Endothelial cell of umbilical vein (primary cell): Measurements from ENCODE around the gene SLC13A5. TPM values are rescaled to one million over a fixed set of nuclear protein-coding genes. Genes with fewer than 3 reads are reported as not detected.

ENCODE experiments used
- BruUV-seq: library from RNA; stranded (reverse); fragments of 400-500 nt; replicated peaks from 2 replicates; lab custom pipeline; 2021; lab: Mats Ljungman, UMichigan
- CTCF ChIA-PET: fragments of 300-600, 350-600 bp; sonication (Branson Sonifier 250); formaldehyde crosslinking; loops from one replicate; lab custom pipeline; 2021; ENCODE audit warnings: antibody characterized with exemption, inconsistent platforms; lab: Charles Lee
- POLR2A ChIA-PET: fragments of 300-600, 350-600 bp; sonication (Branson Sonifier 250); formaldehyde crosslinking; loops from one replicate; lab custom pipeline; 2021; ENCODE audit warnings: antibody characterized with exemption, inconsistent platforms; lab: Charles Lee
- DNase-seq: peaks from one replicate; pipeline ENCODE4 v3.0.0-alpha.2; 2011; ENCODE audit warnings: low read depth, low spot score
- FAIRE-seq: peaks from 2 replicates; lab custom pipeline; 2011; peaks lifted over from hg19 to GRCh38; lab: Jason Lieb, UNC
- H2AFZ ChIP-seq: 2 replicates; pipeline ENCODE4 v1.6.0; 2012; ENCODE audit warnings: low read depth, low read length, control low read depth, inconsistent platforms
- H3K27ac ChIP-seq: 2 replicates; pipeline ENCODE4 v1.5.1; 2011; ENCODE audit warnings: low read depth, mild to moderate bottlenecking, control low read depth, low read length, moderate library complexity; ENCODE audit not compliant: insufficient read depth
- H3K27me3 ChIP-seq, 2 experiments: 2 replicates each; pipeline versions ENCODE4 v1.6.0 to v1.6.1; 2011; ENCODE audit warnings: low read length in 2 of 2, mixed read lengths in 1 of 2; ENCODE audit not compliant: control insufficient read depth in 2 of 2, insufficient read depth in 2 of 2
- H3K36me3 ChIP-seq, 2 experiments: 2 replicates in 1 of 2; 3 replicates in 1 of 2; pipeline ENCODE4 v1.5.1; 2011; ENCODE audit warnings: low read length in 2 of 2, mild to moderate bottlenecking in 1 of 2, moderate library complexity in 1 of 2; ENCODE audit not compliant: control insufficient read depth in 2 of 2, insufficient read depth in 2 of 2; ENCODE audit errors: extremely low read depth in 1 of 2
- H3K4me1 ChIP-seq: 3 replicates; pipeline ENCODE4 v1.5.1; 2011; ENCODE audit warnings: mild to moderate bottlenecking, low read length; ENCODE audit not compliant: control insufficient read depth, insufficient read depth; ENCODE audit errors: extremely low read depth
- H3K4me2 ChIP-seq: 2 replicates; pipeline ENCODE4 v1.6.1; 2011; ENCODE audit warnings: low read length, control low read depth, mixed read lengths; ENCODE audit not compliant: insufficient read depth
- H3K4me3 ChIP-seq, 3 experiments: fragments of 200-600 bp in 1 of 3; sonication (generic), shearing (Covaris generic) in 1 of 3; replicated peaks in 1 of 3; 2 replicates each; pipeline ENCODE4 v1.5.1; 2011 to 2016; ENCODE audit warnings: control low read depth in 3 of 3, low read length in 3 of 3, mild to moderate bottlenecking in 2 of 3, inconsistent platforms in 1 of 3, low read depth in 1 of 3, moderate library complexity in 1 of 3; ENCODE audit not compliant: insufficient read depth in 1 of 3
- H3K79me2 ChIP-seq: 2 replicates; pipeline ENCODE4 v1.6.0; 2012; ENCODE audit warnings: low read length, inconsistent platforms; ENCODE audit not compliant: control insufficient read depth, insufficient read depth
- H3K9ac ChIP-seq: replicated peaks from 2 replicates; pipeline ENCODE3; 2011; ENCODE audit warnings: low read length, control low read depth; ENCODE audit not compliant: insufficient read depth; ENCODE audit errors: extremely low read depth
- H3K9me1 ChIP-seq: replicated peaks from 3 replicates; pipeline ENCODE4 v1.6.0; 2011; ENCODE audit warnings: mild to moderate bottlenecking, low read length; ENCODE audit not compliant: control insufficient read depth, insufficient read depth; ENCODE audit errors: extremely low read depth
- H3K9me3 ChIP-seq: replicated peaks from 2 replicates; pipeline ENCODE4 v1.5.1; 2012; ENCODE audit warnings: low read length, inconsistent platforms; ENCODE audit not compliant: control insufficient read depth, insufficient read depth
- H4K20me1 ChIP-seq: replicated peaks from 2 replicates; pipeline ENCODE3; 2011; ENCODE audit warnings: mild to moderate bottlenecking, low read length; ENCODE audit not compliant: control insufficient read depth, insufficient read depth; ENCODE audit errors: extremely low read depth
- CTCF ChIP-seq, 2 donors: IDR thresholded peaks; 1 replicate in 1 of 2; 2 replicates in 1 of 2; pipeline ENCODE4 v1.5.1; 2011; ENCODE audit warnings: low read length in 2 of 2, mild to moderate bottlenecking in 2 of 2, moderate library complexity in 2 of 2, control low read depth in 1 of 2, inconsistent platforms in 1 of 2, low read depth in 1 of 2; ENCODE audit not compliant: insufficient read depth in 1 of 2; ENCODE audit errors: extremely low read depth in 1 of 2
- EZH2 ChIP-seq: IDR thresholded peaks from 2 replicates; pipeline ENCODE4 v1.6.1; 2012; ENCODE audit warnings: borderline replicate concordance, low read depth, mild to moderate bottlenecking, moderate library complexity, low read length, inconsistent platforms; ENCODE audit not compliant: severe bottlenecking
- FOS ChIP-seq: IDR thresholded peaks from 2 replicates; pipeline ENCODE4 v1.6.1; 2011; ENCODE audit warnings: mild to moderate bottlenecking, low read length, moderate library complexity, borderline replicate concordance; ENCODE audit not compliant: insufficient read depth
- GATA2 ChIP-seq: IDR thresholded peaks from 2 replicates; pipeline ENCODE4 v1.7.0; 2011; ENCODE audit warnings: low read depth, mild to moderate bottlenecking, moderate library complexity, mixed read lengths, low read length; ENCODE audit not compliant: insufficient read length, insufficient read depth
- JUN ChIP-seq: IDR thresholded peaks from 2 replicates; pipeline ENCODE4 v1.6.1; 2011; ENCODE audit warnings: borderline replicate concordance, low read depth; ENCODE audit not compliant: insufficient read length, insufficient read depth
- MAX ChIP-seq: IDR thresholded peaks from 2 replicates; pipeline ENCODE4 v1.6.1; 2011; ENCODE audit not compliant: insufficient read depth, insufficient read length
- MYC ChIP-seq: IDR thresholded peaks from one replicate; pipeline ENCODE4 v1.6.1; 2011; ENCODE audit warnings: mild to moderate bottlenecking, low read depth, low read length
- POLR2A ChIP-seq: IDR thresholded peaks from 2 replicates; pipeline ENCODE4 v1.6.1; 2012; ENCODE audit warnings: low read depth, mild to moderate bottlenecking, control low read depth, low read length
- dilution Hi-C: fragments of 300-500 bp; cut with MboI; formaldehyde crosslinking; loops from one replicate; pipeline ENCODE4 v1.15.0; 2019; ENCODE audit warnings: low sequenced_read_pairs; ENCODE audit not compliant: extremely low pct_ligation_motif_present
- intact Hi-C: fragments of 100-400 bp; cut with micrococcal nuclease; formaldehyde crosslinking; loops from one replicate; pipeline ENCODE4 v1.10.0; 2022
- polyA plus RNA-seq, 4 experiments: library from polyadenylated mRNA; depleted of rRNA in 3 of 4; stranded (reverse) in 3 of 4; unstranded in 1 of 4; fragments of >200 nt; gene quantifications; 2 replicates each; pipeline versions ENCODE4 v1.2.1 to v1.2.3, GENCODE V29; 2011 to 2012; ENCODE audit warnings: missing spikeins in 1 of 4
- total RNA-seq: library from RNA; stranded (reverse); gene quantifications from 2 replicates; pipeline ENCODE4 v1.2.3, GENCODE V29; 2021

SLC13A5 gene
- total and polyA plus RNA-seq, 2 donors (not counting 3 experiments of a cell fraction or from before 2014, with no cell fraction given): 0.03 TPM; not detected in 1

- H3K9ac ChIP-seq: no peak overlapping the region
- H3K36me3 ChIP-seq: no peaks in the 10 kb centered on the region
- ChIA-PET POLR2A (no interaction called here), CTCF (no interaction called here)
- H2AFZ ChIP-seq: no peak overlapping the region
- TF ChIP-seq CTCF (IDR thresholded peaks at IDR 0.05; ENCODE audit: extremely low read depth in 1 of 2, insufficient read depth in 1 of 2, low read depth in 1 of 2, low read length in 2 of 2) (no peak), JUN (no peak), POLR2A (no peak), GATA2 (no peak), EZH2 (no peak), MYC (no peak), MAX (no peak), FOS (no peak)
- H4K20me1 ChIP-seq: no peaks in the 10 kb centered on the region
- no peak for DNase-seq
- H3K9me3 ChIP-seq: no peaks in the 10 kb centered on the region
- BruUV-seq: no TSS peak
- FAIRE-seq: no peak
- no peaks in the 10 kb centered on the region for H3K79me2 ChIP-seq
- H3K4me3 ChIP-seq: no peak overlapping the region
- H3K4me2 ChIP-seq: no peak overlapping the region
- H3K27me3 ChIP-seq: peaks cover 2 to 7% of the 10 kb centered on the region in 2 experiments
- no peak overlapping the region for H3K27ac ChIP-seq
- intact Hi-C loops: no loop called here
- no peaks in the 10 kb centered on the region for H3K9me1 ChIP-seq
- no peaks in the 10 kb centered on the region for H3K4me1 ChIP-seq
- dilution Hi-C loops: no loop called here
Observed at GRCh38 chr17:6674586-6674985, 38.6 kb downstream of the SLC13A5 start.
